ENCODE data around the gene DPPA2. TPM values are rescaled to one million over a fixed set of nuclear protein-coding genes. Genes with fewer than 3 reads are reported as not detected.

Gene DPPA2
- total RNA-seq, 1 donor from 2014 or later = not detected

DNA sequence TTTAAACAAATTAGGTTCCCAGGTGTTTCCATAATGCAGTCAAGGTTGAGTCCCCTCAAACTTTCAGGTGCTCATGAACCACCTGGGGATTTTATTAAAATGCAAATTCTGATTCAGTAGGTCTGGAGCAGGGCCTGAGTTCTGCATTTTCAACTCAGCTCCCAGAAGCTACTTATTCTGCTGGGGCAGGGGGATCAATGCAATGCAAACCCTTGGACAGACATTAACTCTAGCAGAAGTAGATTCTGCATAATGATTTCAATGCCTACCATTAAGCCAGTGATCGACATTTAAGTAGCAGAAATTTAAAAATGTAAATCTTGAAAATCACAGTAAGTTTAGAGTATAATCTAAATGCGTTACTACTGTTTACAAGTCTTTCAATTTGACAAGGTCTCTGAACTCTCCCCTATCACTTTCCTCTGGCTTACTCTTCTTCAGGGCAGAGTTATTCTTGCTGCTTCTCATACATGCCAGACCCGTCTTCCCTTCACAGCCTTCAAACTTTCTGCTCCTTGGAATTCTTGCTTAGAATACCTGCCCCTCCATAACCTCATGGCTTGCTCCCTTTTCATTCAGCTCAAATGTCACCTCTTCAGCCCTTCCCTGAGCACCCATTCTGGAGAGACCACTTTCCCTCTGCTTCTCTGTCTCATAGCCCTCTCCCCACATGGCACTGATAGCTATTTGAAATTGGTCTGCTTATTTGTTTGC, 40.3 kb upstream of the DPPA2 start:
- no peak for DNase-seq (ENCODE audit: low spot score)

DNA sequence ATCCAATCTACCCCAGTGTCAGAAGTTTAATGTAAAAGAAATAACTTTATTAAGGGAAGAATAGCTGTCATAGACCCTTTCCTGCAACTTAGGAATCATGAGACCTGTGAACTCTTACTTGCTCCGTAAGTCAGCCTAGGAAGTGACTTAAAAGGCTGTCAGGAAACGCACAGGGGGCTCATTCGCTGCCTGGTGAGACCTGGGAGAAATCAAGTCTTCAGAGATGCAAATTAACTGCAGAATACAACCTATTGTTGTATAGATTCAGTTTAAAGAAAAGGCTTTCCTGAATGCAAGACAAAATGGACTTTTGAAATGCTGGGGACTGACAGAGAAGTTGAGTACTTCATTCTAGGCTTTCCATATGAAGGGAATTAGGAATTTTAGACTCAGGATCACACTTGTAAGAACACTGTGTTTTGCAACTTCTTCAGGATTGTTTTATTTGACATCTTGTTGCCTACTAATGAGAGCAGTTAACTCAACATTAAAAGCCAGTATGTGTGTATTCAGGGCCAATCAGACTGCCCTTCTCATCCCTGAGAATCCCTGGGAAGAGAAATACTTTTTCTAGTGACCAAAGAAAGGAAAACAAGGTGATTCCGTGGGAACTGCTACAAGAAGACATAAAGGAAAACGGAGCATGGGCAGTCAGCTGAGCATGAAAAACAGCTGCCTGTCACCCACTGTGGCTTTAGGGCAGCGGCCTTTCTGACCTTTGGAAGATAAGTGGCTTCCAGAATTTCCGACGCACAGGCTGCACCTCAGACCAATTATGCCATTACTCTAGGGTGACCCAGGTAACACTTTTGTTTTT, 39.5 kb upstream of the DPPA2 start:
- Mint-ChIP-seq H3K4me3 (ENCODE audit: unreplicated experiment) (no peak overlapping the region), H3K9me3 (ENCODE audit: low read depth) (no peaks in the 10 kb centered on the region), H3K4me1 (ENCODE audit: low read depth) (peaks cover 6% of the 10 kb centered on the region), H3K27ac (ENCODE audit: unreplicated experiment) (no peak overlapping the region), H3K27me3 (ENCODE audit: low read depth) (peaks cover 10% of the 10 kb centered on the region), H3K36me3 (ENCODE audit: low read depth) (no peaks in the 10 kb centered on the region)
- TF ChIP-seq, protein P1, sequence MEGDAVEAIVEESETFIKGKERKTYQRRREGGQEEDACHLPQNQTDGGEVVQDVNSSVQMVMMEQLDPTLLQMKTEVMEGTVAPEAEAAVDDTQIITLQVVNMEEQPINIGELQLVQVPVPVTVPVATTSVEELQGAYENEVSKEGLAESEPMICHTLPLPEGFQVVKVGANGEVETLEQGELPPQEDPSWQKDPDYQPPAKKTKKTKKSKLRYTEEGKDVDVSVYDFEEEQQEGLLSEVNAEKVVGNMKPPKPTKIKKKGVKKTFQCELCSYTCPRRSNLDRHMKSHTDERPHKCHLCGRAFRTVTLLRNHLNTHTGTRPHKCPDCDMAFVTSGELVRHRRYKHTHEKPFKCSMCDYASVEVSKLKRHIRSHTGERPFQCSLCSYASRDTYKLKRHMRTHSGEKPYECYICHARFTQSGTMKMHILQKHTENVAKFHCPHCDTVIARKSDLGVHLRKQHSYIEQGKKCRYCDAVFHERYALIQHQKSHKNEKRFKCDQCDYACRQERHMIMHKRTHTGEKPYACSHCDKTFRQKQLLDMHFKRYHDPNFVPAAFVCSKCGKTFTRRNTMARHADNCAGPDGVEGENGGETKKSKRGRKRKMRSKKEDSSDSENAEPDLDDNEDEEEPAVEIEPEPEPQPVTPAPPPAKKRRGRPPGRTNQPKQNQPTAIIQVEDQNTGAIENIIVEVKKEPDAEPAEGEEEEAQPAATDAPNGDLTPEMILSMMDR (IDR thresholded peaks at IDR 0.05) = no peak
- no peak for DNase-seq (ENCODE audit: low spot score)

More for the DNA sequence above, 40.3 kb upstream of the DPPA2 start:
- Mint-ChIP-seq H3K9me3 (ENCODE audit: low read depth) (no peaks in the 10 kb centered on the region), H3K36me3 (ENCODE audit: low read depth) (no peaks in the 10 kb centered on the region), H3K27me3 (ENCODE audit: low read depth) (peaks cover 10% of the 10 kb centered on the region), H3K4me3 (ENCODE audit: unreplicated experiment) (no peak overlapping the region), H3K4me1 (ENCODE audit: low read depth) (peaks cover 6% of the 10 kb centered on the region), H3K27ac (ENCODE audit: unreplicated experiment) (no peak overlapping the region)
- TF ChIP-seq, protein P1 (IDR thresholded peaks at IDR 0.05) = no peak

DNA sequence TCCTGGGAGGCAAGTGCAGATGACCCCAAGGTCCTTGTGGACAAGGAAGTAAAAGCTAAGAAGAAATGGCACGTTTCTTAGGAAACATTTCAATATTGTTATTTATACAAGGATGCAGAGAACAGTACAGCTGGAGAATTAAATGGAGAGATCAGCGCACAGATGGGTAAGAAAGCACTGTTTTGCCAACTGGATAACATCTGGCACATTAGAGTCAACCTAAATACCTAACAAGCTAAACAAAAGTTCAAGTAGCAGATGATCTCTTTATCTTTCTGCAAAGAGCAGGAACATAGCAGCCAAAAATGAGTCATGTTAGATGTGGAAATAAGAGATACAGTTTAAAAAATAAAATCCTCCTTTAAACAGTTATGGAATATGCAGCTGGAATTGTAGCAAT, 36.7 kb upstream of the DPPA2 start:
- DNase-seq (ENCODE audit: low spot score) = no peak
- TF ChIP-seq, protein P1 (IDR thresholded peaks at IDR 0.05) = no peak
- H3K27ac Mint-ChIP-seq (ENCODE audit: unreplicated experiment) = no peak overlapping the region

DNA sequence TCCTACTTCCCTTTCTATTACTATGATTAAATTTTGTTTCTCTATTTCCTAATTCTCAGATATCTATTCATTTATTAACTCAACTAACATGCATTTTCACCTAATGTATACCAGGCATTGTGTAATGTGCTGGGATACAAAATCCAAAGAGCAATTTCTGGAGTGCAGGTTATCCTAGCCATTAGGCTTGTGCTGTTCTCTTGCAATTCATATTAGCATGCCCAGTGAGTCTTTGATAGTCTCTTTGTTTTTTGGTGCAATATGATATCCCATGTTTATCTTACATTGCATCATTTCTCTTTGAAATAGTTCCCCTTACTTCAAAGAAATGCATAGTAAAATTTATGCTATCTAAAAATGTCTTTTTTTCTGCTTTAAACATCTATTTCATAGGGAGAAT, 34.9 kb upstream of the DPPA2 start:
- TF ChIP-seq, protein P1 (IDR thresholded peaks at IDR 0.05) = no peak
- Mint-ChIP-seq H3K9me3 (ENCODE audit: low read depth) (no peaks in the 10 kb centered on the region), H3K4me1 (ENCODE audit: low read depth) (peaks cover 6% of the 10 kb centered on the region), H3K36me3 (ENCODE audit: low read depth) (no peaks in the 10 kb centered on the region), H3K27ac (ENCODE audit: unreplicated experiment) (no peak overlapping the region), H3K4me3 (ENCODE audit: unreplicated experiment) (no peak overlapping the region), H3K27me3 (ENCODE audit: low read depth) (peaks cover 4% of the 10 kb centered on the region)
- DNase-seq (ENCODE audit: low spot score) = no peak

More for the DNA sequence above, 36.7 kb upstream of the DPPA2 start:
- Mint-ChIP-seq H3K4me1 (ENCODE audit: low read depth) (peaks cover 6% of the 10 kb centered on the region), H3K27me3 (ENCODE audit: low read depth) (peaks cover 10% of the 10 kb centered on the region), H3K9me3 (ENCODE audit: low read depth) (no peaks in the 10 kb centered on the region), H3K36me3 (ENCODE audit: low read depth) (no peaks in the 10 kb centered on the region), H3K4me3 (ENCODE audit: unreplicated experiment) (no peak overlapping the region)

DNA sequence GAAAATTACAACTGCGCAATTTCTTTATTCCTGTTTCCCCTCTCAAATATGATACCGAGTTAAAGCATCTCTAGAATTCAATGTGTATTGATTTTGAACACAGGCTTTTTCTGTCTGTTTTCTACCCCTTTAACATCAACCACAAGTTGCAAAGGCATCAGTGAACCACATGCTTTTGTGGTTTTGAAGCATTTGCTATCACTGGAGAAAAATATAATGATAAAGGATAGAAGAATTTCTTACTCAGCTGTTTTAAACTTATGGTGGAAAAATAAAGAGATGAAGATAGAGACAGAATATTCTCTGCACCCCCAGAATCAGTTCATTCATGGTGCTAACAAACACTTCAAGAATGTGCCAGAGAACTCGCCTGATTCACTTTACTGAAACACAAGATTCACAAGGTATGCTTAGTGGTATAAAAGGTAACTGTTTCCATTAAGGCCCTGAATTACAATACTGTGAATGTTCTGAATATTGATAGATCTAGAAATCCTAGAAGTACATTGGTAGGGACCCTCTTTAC, 30.5 kb upstream of the DPPA2 start:
- Mint-ChIP-seq H3K4me3 (ENCODE audit: unreplicated experiment) (no peak overlapping the region), H3K27ac (ENCODE audit: unreplicated experiment) (no peak overlapping the region), H3K27me3 (ENCODE audit: low read depth) (peaks cover 3% of the 10 kb centered on the region), H3K4me1 (ENCODE audit: low read depth) (no peaks in the 10 kb centered on the region), H3K9me3 (ENCODE audit: low read depth) (no peaks in the 10 kb centered on the region), H3K36me3 (ENCODE audit: low read depth) (no peaks in the 10 kb centered on the region)
- TF ChIP-seq, protein P1 (IDR thresholded peaks at IDR 0.05) = no peak
- no peak for DNase-seq (ENCODE audit: low spot score)
